ENCODE measurements around the gene SNHG17.
A peak's percentile ranks its signal among the peaks of the same experiment; 100 is the strongest.
"Not testable (repeated sequence)": the region's sequence is repeated elsewhere in the genome, so short reads cannot be mapped to it uniquely, and the experiment has no call there.

Gene SNHG17

DNA sequence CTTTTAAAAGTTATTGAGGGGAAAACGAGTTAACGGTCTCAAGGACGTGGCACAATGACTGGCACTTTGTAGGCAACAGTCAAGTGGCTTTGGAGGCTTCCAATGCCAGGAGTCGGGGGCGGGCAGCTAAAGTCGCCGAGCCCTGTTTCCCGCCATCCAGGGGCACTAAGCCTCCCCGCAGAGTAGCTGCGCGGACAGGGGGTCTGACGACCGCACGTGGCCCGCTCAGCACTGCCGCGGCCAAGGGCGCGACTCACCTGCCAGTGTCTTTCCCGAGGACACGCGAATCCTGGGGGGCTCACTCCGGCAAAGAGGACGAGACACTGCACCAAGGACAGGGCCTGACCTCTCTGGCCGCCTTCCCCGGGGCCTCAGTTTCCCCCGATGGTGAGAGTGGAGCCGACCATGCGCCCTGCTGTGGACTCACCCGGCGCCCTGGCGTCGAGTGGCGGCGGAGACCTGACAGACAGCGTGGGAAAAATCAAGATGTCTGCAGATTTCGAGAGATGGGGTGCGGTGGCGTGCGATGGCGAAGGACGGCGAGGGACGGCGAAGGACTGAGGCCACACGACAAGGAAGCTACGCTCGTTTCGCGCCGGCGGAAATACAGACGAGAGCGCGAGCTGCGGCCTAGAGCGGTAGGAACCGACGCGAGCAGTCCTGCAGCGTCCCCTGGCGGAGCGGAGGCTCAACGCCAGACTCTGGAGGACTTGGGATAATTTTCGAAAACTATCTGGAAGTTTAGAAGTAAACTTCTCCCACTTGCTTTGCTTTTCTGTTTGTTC lies at the start of gene SNHG17:
TSS of gene SNHG17 (minus strand) at position 559 of the 785 bp plus-strand sequence.
- DNase-seq (ENCODE audit: low read depth in 2 of 2): peak; percentile 82 to 83

DNA sequence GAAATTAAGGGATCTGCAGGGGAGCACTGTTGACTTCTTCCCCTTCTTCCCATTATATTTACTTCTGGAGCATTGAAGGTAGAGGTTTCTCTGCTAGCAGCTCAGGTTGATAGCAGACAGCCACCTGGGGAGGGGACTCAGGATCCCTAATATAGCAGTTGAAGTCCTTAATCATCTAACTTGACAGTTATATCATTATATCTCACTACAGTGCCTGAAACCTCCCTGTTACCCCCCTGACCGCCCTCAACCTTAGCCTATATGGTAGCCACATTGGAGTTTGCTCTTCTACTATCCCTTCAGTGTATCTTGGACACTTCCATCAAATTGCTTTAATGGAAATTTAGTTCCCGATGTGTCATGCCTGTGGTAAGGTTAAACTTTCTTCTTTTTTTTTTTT lies 44.5 kb upstream of the SNHG17 start:
- DNase-seq (ENCODE audit: low read depth in 2 of 2): no peak

DNA sequence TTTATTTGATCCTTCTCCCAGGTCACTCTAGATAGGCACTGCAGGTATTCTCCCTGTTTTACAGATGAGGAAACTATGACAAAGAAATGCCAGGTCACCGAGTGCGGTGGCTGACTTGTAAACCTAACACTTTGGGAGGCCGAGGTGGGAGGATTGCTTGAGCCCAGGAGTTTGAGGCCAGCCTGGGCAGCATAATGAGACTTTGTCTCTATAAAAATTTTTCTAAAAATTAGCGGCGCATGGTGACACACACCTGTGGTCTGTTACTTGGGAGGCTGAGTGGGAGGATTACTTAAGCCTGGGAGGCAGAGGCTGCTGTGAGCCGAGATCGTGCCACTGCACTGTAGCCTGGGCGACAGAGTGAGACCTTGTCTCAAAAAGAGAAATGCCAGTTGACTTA lies 42.6 kb upstream of the SNHG17 start:
- no peak for DNase-seq (ENCODE audit: low read depth in 2 of 2)

DNA sequence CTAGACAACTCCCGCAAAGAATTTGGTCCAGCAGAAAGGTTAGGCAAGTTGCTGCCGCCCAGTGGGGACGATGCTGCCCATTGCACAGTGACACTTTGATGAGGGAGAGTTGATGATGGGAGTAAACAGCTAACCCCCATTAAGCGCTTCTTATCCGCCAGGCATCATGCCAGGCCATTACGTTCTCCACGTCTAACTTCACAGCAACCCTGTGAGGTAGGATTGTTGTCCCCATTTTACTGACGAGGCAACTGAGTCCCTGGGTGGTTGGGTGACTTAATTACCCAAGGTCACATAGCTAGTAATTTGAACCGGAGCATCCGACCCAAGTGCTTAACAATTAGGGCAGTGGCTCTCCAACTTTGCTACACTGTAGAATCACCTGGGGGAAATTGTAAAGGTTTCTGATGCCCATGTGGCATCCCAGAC lies 38.3 kb upstream of the SNHG17 start:
- DNase-seq (ENCODE audit: low read depth in 2 of 2): no peak

DNA sequence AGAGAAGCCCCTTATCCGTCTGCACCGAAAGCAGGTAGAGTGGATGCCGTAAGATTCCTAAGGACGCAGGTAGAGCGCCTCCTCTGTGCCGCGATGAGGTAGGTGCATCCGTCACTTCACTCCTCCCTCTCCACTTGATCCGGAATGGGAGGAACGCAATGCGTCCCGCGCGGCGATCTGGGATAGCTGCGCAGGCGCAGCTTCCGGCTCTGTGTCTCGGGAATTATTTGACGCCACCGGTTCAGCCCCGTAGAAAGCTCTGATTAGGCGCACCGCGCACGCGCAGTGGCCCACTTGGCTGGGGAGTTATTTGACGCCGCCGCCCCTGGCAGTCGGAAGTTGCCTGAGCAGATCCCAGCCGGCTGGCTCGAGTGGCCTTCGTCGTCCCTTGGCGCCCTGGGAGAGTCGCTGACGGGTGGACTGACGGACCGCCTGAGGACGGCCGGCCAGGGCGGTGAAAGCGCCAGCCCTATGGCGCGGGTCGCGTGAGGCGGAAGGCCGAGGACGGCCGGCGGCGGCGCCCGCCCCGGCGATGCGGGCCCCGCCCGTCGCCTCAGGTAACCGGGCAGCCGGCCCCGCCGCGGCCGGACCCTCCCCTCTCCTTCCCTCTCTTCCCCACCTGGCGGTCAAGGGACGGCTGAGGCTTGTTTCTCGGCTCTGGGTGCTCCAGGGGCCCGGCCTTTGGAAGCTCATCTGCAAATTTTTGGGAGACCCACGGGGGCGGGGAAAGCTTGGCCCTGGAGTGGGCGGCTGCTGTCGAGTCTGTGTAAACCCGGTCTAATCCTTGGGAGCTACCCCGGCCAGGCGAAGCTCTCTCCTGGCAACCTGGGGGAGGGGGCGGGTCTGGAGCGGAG lies 37.6 kb upstream of the SNHG17 start, which contains the start of gene RALGAPB:
TSS of gene RALGAPB (plus strand) at position 331 of the 854 bp plus-strand sequence. CDS start 15,590 bp downstream, outside the sequence.
- peak; percentile 96 to 97 for DNase-seq (ENCODE audit: low read depth in 2 of 2)

DNA sequence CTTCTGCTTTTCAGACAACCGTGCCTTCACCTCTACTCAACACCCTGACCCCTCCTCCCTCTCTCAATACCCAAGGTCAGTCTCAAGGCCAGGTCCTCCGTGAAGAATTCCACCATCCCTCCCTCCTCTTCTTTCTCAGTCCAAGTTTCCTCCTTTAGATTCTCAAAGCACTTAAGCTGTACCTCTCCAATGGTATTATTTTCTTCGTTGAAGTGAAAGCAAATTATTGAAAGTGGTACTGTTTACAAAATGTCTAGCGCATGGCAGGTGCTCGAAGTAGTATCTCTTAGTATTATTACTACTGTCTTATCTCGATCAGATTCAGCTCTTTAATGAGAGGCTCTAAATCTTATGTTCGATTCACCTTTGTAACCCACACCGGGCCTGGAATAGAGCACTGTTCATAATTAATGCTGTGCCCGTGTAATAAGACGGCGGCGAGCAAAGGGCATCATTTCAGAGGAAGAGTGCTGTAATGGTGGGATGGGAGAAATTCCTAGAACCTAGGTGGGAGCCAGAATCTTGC lies 36.9 kb upstream of the SNHG17 start:
- DNase-seq (ENCODE audit: low read depth in 2 of 2): no peak

DNA sequence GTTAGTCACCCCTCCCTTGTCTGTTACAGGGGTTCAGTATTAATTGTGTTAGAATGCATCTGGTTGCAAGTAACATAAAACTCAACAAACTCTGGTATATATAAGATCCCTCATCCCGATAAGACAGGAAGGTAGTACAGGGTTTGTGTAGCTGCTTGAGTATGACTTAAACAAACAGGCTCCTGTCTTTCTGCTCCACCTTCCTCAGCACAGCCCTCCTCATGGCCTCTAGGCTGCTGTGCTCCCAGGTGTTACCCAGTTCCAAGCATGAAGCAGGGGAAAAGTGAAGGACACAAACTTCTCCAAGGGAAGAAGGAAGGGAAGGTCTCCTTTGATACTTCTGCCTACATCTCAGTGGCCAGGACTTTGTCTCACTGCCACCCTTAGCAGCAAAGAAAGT lies 36.1 kb upstream of the SNHG17 start:
- no peak for DNase-seq (ENCODE audit: low read depth in 2 of 2)

DNA sequence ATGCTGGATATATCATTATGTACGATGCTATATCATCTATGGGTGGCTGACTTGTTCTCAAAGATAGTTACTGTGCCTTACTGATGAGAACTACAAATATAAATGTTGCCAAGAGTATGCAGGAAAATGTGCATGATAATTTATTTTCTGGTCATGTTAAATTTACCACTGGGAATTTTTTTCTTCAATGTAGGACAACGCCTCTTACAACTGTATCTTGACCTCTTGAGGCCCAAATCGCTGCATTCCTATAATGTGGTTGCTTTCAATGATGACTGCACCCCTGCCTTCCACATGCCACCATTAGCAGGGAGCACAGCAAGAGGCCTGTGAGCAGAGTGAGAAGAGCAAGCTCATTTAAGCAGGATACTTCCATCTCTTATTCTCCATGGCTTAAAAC lies 31.9 kb upstream of the SNHG17 start:
- DNase-seq (ENCODE audit: low read depth in 2 of 2): no peak

DNA sequence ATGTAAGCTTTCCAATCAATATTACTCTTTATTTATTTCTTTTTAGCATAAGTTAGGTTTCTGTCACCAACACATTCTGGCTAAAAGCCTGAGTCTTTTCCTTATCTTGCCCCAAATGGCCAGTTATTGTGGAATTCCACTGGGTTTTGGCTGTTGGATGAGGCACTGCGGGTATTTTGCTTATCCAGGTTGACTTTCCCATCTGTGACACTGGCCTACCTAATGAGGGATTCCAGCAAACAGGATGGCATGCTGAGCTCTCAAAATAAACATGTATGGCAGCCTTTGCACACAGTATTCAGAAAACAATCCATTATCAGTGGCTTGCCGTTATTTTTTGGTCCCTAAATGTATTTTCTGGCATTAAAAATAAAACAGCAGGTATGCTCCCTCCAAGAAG lies 31.0 kb upstream of the SNHG17 start:
- DNase-seq (ENCODE audit: low read depth in 2 of 2): no peak

DNA sequence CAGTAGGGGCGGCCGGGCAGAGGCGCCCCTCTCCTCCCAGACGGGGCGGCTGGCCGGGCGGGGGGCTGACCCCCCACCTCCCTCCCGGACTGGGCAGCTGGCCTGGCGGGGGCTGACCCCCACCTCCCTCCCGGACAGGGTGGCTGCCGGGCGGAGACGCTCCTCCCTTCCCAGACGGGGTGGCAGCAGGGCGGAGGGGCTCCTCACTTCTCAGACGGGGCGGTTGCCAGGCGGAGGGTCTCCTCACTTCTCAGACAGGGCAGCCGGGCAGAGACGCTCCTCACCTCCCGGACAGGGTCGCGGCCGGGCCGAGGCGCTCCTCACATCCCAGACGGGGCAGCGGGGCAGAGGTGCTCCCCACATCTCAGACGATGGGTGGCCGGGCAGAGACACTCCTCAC lies 26.4 kb upstream of the SNHG17 start:
- not testable (repeated sequence) for DNase-seq (ENCODE audit: low read depth in 2 of 2)

DNA sequence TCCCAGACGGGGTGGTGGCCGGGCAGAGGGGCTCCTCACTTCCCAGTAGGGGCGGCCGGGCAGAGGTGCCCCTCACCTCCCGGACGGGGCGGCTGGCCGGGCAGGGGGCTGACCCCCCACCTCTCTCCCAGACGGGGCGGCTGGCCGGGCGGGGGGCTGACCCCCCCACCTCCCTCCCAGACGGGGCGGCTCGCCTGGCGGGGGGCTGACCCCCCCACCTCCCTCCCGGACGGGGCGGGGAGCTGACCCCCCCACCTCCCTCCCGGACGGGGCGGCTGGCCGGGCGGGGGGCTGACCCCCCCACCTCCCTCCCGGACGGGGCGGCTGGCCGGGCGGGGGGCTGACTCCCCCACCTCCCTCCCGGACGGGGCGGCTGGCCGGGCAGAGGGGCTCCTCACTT lies 26.0 kb upstream of the SNHG17 start:
- DNase-seq (ENCODE audit: low read depth in 2 of 2): not testable (repeated sequence)

DNA sequence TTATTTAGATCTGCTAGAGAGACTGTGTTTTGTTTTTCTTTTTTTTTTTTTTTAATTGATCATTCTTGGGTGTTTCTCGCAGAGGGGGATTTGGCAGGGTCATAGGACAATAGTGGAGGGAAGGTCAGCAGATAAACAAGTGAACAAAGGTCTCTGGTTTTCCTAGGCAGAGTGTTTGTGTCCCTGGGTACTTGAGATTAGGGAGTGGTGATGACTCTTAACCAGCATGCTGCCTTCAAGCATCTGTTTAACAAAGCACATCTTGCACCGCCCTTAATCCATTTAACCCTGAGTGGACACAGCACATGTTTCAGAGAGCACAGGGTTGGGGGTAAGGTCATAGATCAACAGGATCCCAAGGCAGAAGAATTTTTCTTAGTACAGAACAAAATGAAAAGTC lies 25.5 kb upstream of the SNHG17 start:
- not testable (repeated sequence) for DNase-seq (ENCODE audit: low read depth in 2 of 2)

DNA sequence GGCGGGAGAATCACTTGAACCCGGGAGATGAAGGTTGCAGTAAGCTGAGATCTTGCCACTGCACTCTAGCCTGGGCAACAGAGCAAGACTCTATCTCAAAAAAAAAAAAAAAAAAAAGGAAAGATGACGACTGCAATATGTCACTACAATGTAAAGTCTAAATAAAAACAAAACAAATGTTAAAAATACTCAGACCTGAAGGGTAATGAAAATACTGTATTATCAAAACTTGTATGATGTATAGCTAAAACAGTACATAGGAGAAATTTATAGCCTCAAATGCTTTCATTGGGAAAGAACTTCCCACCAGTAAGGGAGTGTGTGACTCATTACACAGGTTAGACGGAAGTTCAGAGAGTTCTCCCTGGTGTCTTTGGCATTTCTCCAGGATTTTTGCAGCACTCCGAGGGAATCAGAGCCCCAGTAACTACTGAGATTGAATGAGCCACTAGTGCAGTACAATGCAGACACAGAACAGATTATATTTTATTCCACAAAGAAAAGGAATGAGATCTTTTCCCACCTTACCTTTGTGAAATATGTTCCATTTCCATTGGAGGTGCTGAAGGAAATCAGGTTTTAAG lies 25.0 kb upstream of the SNHG17 start:
- no peak for DNase-seq (ENCODE audit: low read depth in 2 of 2)

DNA sequence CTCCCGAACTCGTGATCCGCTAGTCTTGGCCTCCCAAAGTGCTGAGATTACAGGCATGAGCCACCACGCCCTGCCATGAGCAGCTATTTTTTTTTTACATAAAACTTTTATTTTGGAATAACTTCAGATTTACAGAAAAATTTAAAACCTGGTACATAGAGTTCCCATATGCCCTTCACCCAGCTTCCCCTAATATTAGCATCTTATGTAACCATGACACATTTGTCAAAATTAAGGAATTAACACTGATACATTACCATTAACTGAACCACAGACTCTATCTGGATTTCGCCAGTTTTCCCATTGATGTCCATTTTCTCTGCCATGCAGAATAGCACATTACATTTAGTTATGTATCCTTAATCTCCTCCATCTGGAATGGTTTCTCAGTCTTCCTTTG lies 23.2 kb upstream of the SNHG17 start:
- no peak for DNase-seq (ENCODE audit: low read depth in 2 of 2)

DNA sequence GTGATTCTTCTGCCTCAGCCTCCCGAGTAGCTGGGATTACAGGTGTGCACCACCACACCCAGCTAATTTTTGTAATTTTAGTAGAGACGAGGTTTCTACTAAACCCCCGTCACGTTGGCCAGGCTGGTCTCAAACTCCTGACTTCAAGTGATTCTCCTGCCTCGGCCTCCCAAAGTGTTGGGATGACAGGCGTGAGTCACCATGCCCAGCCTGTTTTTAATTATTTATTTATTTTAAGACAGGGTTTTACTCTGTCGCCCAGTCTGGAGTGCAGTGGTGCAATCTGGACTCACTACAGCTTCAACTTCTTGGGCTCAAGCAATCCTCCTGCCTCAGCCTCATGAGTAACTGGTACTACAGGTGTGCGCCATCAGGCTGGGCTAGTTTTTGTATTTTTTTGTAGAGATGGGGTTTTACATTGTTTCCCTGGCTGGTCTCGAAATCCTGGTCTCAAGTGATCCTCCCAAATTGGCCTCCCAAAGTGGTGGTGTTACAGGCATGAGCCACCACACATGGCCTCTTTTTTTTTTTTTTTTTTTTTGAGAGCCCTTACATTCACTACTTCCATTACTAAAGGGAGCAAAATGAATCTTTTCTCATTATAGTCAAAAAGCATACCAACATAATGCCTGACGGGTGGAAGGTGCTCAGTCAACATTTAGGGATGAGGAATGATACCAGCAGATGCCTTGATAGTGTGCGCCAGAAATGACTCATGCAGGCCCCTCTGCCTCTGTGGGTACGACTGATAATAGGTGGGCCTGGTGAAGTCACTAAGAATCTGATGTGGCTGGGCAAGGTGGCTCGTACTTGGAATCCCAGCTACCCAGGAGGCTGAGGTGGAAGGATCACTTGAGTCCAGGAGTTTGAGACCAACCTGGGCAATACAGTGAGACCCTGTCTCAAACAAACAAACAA lies 19.7 kb upstream of the SNHG17 start:
- DNase-seq (ENCODE audit: low read depth in 2 of 2): no peak

DNA sequence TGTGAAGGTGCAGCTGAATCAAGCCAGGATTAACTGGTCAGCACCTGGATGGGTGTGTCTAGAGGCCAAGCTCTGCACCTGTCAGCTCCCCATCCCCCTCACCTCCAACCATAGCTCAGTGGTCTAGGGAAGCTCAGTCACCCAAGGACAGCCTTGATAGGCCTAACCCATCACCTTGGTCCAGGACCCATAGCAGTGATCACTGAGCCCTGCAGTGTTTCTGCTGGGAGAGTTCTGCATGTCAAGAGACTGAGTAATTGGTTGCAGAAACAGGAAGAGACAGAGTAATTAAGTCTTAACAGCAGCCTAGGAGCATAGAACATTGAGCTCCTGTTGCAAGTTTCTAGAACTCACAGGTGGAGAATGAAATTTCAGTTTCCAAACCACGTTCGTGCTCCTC lies 18.8 kb upstream of the SNHG17 start:
- no peak for DNase-seq (ENCODE audit: low read depth in 2 of 2)

DNA sequence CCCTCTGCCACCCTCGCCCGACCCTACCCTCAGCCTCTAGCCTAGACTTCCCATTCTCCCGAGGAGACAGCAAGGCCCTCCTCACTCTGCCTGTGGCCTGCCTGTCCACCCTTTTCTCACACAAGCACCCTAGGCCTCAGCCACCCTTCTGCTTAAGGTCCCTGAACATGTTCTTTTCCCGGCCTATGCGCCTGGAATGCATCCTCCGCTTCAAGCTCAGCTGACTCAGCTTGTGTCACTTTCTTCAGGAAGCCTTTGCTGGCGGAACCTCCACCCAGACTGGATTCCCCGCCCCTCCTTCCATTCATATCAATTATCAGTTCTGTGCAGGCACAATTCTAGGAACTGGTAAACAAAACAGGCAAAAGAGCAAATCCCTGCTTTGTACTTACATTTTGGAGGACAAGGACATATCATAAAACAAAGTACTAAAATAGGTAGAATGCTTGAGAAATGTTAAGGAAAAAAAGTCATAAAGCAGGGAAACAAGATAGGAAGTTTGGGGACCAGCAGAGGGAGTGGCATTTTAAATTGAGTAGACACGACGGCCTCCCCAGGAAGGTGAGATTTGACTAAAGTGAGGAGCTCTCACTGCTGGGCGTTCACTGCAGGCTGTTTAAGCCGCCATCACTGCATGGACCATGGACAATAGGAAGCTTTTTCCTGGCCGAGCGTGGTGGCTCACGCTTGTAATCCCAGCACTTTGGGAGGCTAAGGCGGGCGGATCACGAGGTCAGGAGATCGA lies 17.9 kb upstream of the SNHG17 start:
- no peak for DNase-seq (ENCODE audit: low read depth in 2 of 2)

DNA sequence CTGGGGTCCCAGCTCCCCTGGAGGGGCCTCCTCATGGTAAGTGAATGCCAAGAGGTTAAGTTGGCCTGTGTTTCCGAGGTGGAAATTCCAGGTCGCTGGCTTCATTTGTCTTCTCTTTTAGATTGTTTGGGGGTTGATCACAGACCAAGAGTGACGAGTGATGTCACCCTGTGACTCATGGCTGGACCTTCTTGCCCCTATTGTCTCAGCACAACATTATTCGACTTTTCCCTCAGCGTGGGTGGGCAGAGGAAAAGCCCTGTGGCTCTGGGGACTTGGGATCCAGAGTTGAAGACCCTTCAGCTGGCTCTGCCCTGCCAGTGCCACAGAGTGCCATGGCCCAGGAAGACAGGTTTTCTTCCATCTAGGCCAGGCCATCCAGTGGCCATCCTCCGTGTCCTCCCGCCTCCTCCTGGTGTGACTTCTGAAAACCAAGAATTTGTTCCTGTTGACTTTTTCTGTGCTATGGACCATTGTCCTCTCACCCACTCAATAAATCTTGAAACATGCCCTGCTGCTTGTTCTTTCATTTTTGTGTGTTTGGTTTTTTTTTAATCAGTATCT lies 15.4 kb upstream of the SNHG17 start:
- DNase-seq (ENCODE audit: low read depth in 2 of 2): no peak

DNA sequence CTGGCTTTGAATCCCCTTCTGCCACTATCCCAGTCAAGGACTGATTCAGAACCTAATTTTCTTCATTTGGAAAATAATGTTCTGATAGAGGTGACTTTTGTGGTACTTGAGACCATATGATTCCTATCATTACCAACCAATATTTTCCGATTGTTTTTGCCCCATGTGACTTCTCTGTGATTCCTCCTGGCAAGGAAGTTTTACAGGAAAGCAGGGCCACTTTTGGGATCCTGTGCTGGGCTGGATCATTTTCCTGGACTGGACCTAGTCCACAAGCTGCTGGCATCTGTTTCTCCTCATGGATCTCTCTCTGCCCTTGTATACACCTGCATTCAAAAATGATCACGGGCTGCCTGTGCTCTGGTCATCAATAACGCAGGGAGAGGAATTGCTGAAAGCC lies 13.9 kb upstream of the SNHG17 start:
- DNase-seq (ENCODE audit: low read depth in 2 of 2): no peak

All from stimulated activated CD4-positive, alpha-beta T cell treated with anti-CD3 and anti-CD28 coated beads, Interleukin-15, amount 100 ng/mL, for 48 hours (primary cell).